Measurements from ENCODE around the gene FGD3. TPM values are rescaled to one million over a fixed set of nuclear protein-coding genes. Genes with fewer than 3 reads are reported as not detected.

Gene FGD3
- total and polyA plus RNA-seq, 2 of the 8 experiments (the other 6 are each of a cell fraction or from before 2014, with no cell fraction given): 1.4 to 1.9 TPM

DNA sequence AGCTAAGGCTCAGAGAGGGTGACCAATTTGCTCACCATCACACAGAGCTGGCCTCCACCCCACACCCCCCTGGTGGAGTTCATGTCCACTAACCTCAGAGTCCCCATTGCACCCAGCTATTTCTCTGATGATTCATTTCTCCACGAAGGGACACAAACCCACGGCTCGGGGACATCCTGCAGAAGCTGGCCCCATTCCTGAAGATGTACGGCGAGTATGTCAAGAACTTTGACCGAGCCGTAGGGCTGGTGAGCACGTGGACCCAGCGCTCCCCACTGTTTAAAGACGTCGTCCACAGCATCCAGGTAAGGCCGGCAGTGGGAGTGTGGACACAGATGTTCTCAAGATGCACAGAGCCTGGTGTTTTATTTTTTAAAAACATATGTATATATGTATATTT, 58.6 kb downstream of the FGD3 start:
- Histone ChIP-seq H4K8ac (ENCODE audit: extremely low read depth, insufficient read depth, low read length) (no peak overlapping the region), H2BK15ac (ENCODE audit: low read length) (no peak overlapping the region), H3K4me2 (ENCODE audit: insufficient read depth in 1 of 2, low read depth in 2 of 2, low read length in 2 of 2) (no peak overlapping the region), H3K14ac (ENCODE audit: insufficient read length) (no peak overlapping the region), H3K23ac (ENCODE audit: insufficient read length) (no peak overlapping the region), H3K79me2 (ENCODE audit: control insufficient read depth in 1 of 2, insufficient read depth in 2 of 2, low read length in 2 of 2) (no peaks in the 10 kb centered on the region), H2BK20ac (ENCODE audit: low read length) (no peak overlapping the region), H3K9ac (replicated peaks in 1 of 4; ENCODE audit: extremely low read depth in 1 of 4, low read depth in 3 of 4, low read length in 3 of 4) (no peak overlapping the region), H2BK120ac (replicated peaks; ENCODE audit: low read depth, low read length) (no peak overlapping the region), H3K36me3 (ENCODE audit: control insufficient read depth in 2 of 4, insufficient read depth in 4 of 4, low read length in 3 of 4) (no peaks in the 10 kb centered on the region), H2BK12ac (ENCODE audit: low read depth, low read length) (no peak overlapping the region), H3K4me1 (replicated peaks in 1 of 4; ENCODE audit: control insufficient read depth in 3 of 4, insufficient read depth in 4 of 4, low read length in 3 of 4) (peaks cover 0 to 3% (median under 1%) of the 10 kb centered on the region in 4 experiments; a peak in 2 of 7 replicates), H3K56ac (replicated peaks; ENCODE audit: insufficient read length, low read depth, low read length) (no peak overlapping the region), H4K91ac (replicated peaks; ENCODE audit: insufficient read length, low read length) (no peak overlapping the region), H3K18ac (ENCODE audit: extremely low read depth, low read length) (no peak overlapping the region), H3K79me1 (ENCODE audit: low read depth, low read length) (no peaks in the 10 kb centered on the region), H3K27ac (ENCODE audit: low read depth, low read length) (no peak overlapping the region), H4K20me1 (replicated peaks in 1 of 2; ENCODE audit: control insufficient read depth in 1 of 2, insufficient read depth in 2 of 2, low read length in 2 of 2) (no peaks in the 10 kb centered on the region), H4K5ac (ENCODE audit: insufficient read length, low read depth, low read length) (no peak overlapping the region), H3K9me3 (ENCODE audit: insufficient read depth in 2 of 2, low read depth in 1 of 2, low read length in 1 of 2) (no peaks in the 10 kb centered on the region; a peak in 1 of 4 replicates), H2BK5ac (ENCODE audit: low read depth, low read length) (no peak overlapping the region), H3K4me3 (ENCODE audit: extremely low read depth in 1 of 4, insufficient read depth in 2 of 4, low read depth in 3 of 4, low read length in 4 of 4) (no peak overlapping the region), H3K27me3 (replicated peaks in 1 of 4; ENCODE audit: control insufficient read depth in 3 of 4, extremely low read depth in 1 of 4, insufficient read depth in 3 of 4, low read length in 3 of 4) (no peaks in the 10 kb centered on the region), H2AFZ (ENCODE audit: low read length) (no peak overlapping the region), H3K4ac (replicated peaks; ENCODE audit: insufficient read length, low read depth, low read length) (no peak overlapping the region), H3K23me2 (ENCODE audit: low read depth, low read length) (no peaks in the 10 kb centered on the region), H2AK5ac (ENCODE audit: low read depth, low read length) (no peak overlapping the region)
- DNase-seq (ENCODE audit: low read depth in 1 of 2, low spot score in 2 of 2) (no peak), FAIRE-seq (no peak)
- 94% methylated on average over 12 of the region's 12 CpGs; no CpG with 5 or more reads in 1 of the 2 experiments for WGBS, 2 experiments (ENCODE audit: extremely low coverage in 1 of 2, insufficient coverage in 1 of 2, insufficient read length in 1 of 2, insufficient replicate concordance in 2 of 2, low coverage in 1 of 2, low lambda C conversion rate in 2 of 2, missing lambda C conversion rate in 1 of 2)
- CTCF ChIA-PET (ENCODE audit: partially characterized antibody): interaction anchor here (0.6 to 4.3 kb wide), 4 partner anchors 8 to 594 kb away, joined by 3 to 45 read pairs (median 4); no protein-coding TSS in a partner anchor
- POLR2A ChIA-PET (ENCODE audit: partially characterized antibody): interaction anchor here (1.6 kb wide), 1 partner anchor 14 kb away, joined by 3 read pairs; no protein-coding TSS in a partner anchor
- TF ChIP-seq KDM4A (IDR thresholded peaks at IDR 0.05; ENCODE audit: low read depth, low read length, severe bottlenecking): no peak
- TF ChIP-seq, protein P1, sequence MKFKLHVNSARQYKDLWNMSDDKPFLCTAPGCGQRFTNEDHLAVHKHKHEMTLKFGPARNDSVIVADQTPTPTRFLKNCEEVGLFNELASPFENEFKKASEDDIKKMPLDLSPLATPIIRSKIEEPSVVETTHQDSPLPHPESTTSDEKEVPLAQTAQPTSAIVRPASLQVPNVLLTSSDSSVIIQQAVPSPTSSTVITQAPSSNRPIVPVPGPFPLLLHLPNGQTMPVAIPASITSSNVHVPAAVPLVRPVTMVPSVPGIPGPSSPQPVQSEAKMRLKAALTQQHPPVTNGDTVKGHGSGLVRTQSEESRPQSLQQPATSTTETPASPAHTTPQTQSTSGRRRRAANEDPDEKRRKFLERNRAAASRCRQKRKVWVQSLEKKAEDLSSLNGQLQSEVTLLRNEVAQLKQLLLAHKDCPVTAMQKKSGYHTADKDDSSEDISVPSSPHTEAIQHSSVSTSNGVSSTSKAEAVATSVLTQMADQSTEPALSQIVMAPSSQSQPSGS (IDR thresholded peaks at IDR 0.05; ENCODE audit: low read length): no peak
- no peak for TF ChIP-seq NRF1 (IDR thresholded peaks at IDR 0.05; ENCODE audit: low read depth, low read length)
- TF ChIP-seq EZH2 (IDR thresholded peaks at IDR 0.05; ENCODE audit: low read depth, low read length, severe bottlenecking): no peak
- no peak for TF ChIP-seq CEBPB (IDR thresholded peaks at IDR 0.05; ENCODE audit: low read depth, low read length)
- TF ChIP-seq KDM5A (IDR thresholded peaks at IDR 0.05; ENCODE audit: low read length): no peak
- TF ChIP-seq JUN (IDR thresholded peaks at IDR 0.05; ENCODE audit: low read depth, low read length): no peak
- no peak for TF ChIP-seq TAF1 (IDR thresholded peaks at IDR 0.05; ENCODE audit: low read depth, low read length)
- no peak for TF ChIP-seq YY1 (IDR thresholded peaks at IDR 0.05; ENCODE audit: low read depth, low read length)
- no peak for TF ChIP-seq EP300 (IDR thresholded peaks at IDR 0.05; ENCODE audit: borderline replicate concordance in 1 of 2, low read depth in 2 of 2, low read length in 2 of 2)
- no peak for TF ChIP-seq GTF2F1 (IDR thresholded peaks at IDR 0.05; ENCODE audit: borderline replicate concordance, low read depth, low read length)
- no peak for TF ChIP-seq FOSL1 (IDR thresholded peaks at IDR 0.05; ENCODE audit: insufficient read depth, low read depth, low read length)

All from H1 (cell line).